Choroid plexus epithelial cell (primary cell): ENCODE data around the gene DNASE1L3.
A peak's percentile ranks its signal among the peaks of the same experiment; 100 is the strongest.

ENCODE experiments used
- DNase-seq: peaks from one replicate; pipeline ENCODE4 v3.0.0-alpha.2; 2010; ENCODE audit warnings: low read depth
- H3K4me3 ChIP-seq: 2 replicates; pipeline ENCODE4 v1.5.1; 2011; ENCODE audit warnings: low read depth, mild to moderate bottlenecking, control low read depth, low read length, moderate library complexity
- CTCF ChIP-seq: conservative IDR thresholded peaks from 2 replicates; pipeline ENCODE4 v1.5.1; 2011; ENCODE audit warnings: low read depth, mild to moderate bottlenecking, control low read depth, inconsistent platforms, low read length, moderate library complexity

The DNASE1L3 gene

GRCh38 chr3:58210761-58211460 lies at the start of gene DNASE1L3:
DNASE1L3 (minus strand) TSS chr3:58210972; CDS start chr3:58210906, 66 bp downstream.
- TF ChIP-seq CTCF = no peak
- no peak within 1 kb of the TSS for H3K4me3 ChIP-seq

GRCh38 chr3:58260261-58260731 lies 49.5 kb upstream of the DNASE1L3 start:
- DNase-seq = peak; percentile 57
- no peak overlapping the region for H3K4me3 ChIP-seq
- TF ChIP-seq CTCF = no peak

More at GRCh38 chr3:58210761-58211460, at the start of gene DNASE1L3:
- DNase-seq = peak; percentile 27

- no peak for TF ChIP-seq CTCF
- H3K4me3 ChIP-seq = no peak overlapping the region
- no peak for DNase-seq
These were observed 47.8 kb upstream of the DNASE1L3 start for GRCh38 chr3:58258392-58259055.

GRCh38 chr3:58256511-58256910 lies 45.7 kb upstream of the DNASE1L3 start:
- H3K4me3 ChIP-seq = no peak overlapping the region
- no peak for DNase-seq
- TF ChIP-seq CTCF = no peak

GRCh38 chr3:58256061-58256460 lies 45.3 kb upstream of the DNASE1L3 start:
- no peak for TF ChIP-seq CTCF
- no peak for DNase-seq
- no peak overlapping the region for H3K4me3 ChIP-seq

GRCh38 chr3:58254144-58254543 lies 43.4 kb upstream of the DNASE1L3 start:
- no peak for TF ChIP-seq CTCF
- no peak for DNase-seq
- H3K4me3 ChIP-seq = no peak overlapping the region
